Measurements from ENCODE around the gene HERC2.
"Not testable (repeated sequence)": the region's sequence is repeated elsewhere in the genome, so short reads cannot be mapped to it uniquely, and the experiment has no call there.

Gene HERC2, protein sequence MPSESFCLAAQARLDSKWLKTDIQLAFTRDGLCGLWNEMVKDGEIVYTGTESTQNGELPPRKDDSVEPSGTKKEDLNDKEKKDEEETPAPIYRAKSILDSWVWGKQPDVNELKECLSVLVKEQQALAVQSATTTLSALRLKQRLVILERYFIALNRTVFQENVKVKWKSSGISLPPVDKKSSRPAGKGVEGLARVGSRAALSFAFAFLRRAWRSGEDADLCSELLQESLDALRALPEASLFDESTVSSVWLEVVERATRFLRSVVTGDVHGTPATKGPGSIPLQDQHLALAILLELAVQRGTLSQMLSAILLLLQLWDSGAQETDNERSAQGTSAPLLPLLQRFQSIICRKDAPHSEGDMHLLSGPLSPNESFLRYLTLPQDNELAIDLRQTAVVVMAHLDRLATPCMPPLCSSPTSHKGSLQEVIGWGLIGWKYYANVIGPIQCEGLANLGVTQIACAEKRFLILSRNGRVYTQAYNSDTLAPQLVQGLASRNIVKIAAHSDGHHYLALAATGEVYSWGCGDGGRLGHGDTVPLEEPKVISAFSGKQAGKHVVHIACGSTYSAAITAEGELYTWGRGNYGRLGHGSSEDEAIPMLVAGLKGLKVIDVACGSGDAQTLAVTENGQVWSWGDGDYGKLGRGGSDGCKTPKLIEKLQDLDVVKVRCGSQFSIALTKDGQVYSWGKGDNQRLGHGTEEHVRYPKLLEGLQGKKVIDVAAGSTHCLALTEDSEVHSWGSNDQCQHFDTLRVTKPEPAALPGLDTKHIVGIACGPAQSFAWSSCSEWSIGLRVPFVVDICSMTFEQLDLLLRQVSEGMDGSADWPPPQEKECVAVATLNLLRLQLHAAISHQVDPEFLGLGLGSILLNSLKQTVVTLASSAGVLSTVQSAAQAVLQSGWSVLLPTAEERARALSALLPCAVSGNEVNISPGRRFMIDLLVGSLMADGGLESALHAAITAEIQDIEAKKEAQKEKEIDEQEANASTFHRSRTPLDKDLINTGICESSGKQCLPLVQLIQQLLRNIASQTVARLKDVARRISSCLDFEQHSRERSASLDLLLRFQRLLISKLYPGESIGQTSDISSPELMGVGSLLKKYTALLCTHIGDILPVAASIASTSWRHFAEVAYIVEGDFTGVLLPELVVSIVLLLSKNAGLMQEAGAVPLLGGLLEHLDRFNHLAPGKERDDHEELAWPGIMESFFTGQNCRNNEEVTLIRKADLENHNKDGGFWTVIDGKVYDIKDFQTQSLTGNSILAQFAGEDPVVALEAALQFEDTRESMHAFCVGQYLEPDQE (N-terminal part only)

DNA sequence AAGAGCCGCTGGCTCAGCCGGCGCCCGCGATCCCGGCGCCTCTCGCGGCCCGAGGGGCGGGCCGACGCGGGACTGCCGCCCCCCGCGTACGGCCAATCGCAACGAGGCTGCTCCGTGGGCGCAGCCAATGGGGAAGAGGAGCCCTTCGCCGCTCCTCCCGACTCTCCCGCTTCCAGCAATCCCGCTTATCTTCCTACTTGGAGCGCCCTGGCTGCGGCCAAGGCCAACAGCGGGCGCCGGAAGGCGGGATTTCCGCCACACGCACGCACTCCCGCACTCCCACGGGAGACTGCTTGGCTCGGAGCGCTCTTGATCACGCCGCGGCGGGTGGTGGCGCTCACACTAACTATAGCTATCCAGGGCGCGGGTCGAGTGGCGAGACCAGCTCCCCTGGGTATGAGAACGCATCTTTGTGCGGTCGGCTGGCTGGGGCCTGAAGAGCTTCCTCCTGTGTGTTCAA is at the start of gene HERC2:
HERC2 (minus strand) TSS at position 51 of the 460 bp plus-strand sequence. CDS start 746 bp downstream, outside the sequence.
- not testable (repeated sequence) for H3K9me3 Mint-ChIP-seq; ATAC-seq; H3K4me1 Mint-ChIP-seq; H3K36me3 Mint-ChIP-seq; DNase-seq (ENCODE audit: low spot score in 2 of 2)
- H3K27ac Mint-ChIP-seq, result peak within 1 kb of the TSS; percentile 89
- H3K4me3 Mint-ChIP-seq, result peak within 1 kb of the TSS; percentile 89

DNA sequence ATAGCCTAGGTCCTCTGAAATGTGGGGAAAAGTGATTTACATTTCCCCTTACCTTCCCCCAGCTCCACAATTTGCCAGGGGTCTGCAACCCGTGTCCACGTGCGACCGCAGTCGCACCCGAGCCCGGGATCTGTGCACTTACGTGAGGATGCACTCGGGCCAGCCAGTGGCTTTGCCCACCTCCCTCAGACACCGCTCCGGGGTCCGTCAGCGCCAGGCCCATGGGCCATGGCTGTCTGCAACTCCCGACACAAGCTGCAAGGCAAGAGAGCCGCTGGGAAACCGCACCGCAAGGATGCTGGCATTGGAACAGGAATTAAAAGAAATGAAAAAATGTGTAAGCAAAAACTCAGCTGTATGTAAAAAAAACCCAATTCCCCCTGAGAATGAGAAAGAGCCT is 43.5 kb upstream of the HERC2 start:
- not testable (repeated sequence) for H3K4me1 Mint-ChIP-seq; H3K36me3 Mint-ChIP-seq; DNase-seq (ENCODE audit: low spot score in 2 of 2); ATAC-seq; H3K9me3 Mint-ChIP-seq; H3K27ac Mint-ChIP-seq; H3K4me3 Mint-ChIP-seq

DNA sequence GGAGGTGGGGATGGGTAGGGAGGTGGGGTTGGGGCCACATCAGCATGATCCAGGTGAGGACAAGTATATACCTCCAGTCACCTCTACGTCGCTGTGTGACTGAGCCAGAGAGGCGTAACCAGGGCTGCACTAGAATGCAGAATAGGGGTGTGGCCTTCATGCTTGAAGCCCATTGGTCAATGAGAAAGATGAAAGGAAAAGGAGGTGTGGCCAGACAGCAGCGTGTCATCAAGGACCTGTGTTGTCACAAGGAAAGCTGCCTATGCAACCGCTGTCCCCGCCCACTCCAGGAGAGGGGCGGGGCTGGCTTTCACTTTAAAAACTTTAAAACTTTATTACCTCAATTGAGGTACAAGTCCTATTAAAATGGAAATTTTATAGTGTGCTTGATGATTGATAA is 36.0 kb upstream of the HERC2 start, which contains the start of gene GOLGA6L24:
GOLGA6L24 (minus strand) TSS at position 101 of the 400 bp plus-strand sequence; CDS start at position 40, 61 bp downstream.
- H3K27ac Mint-ChIP-seq; H3K36me3 Mint-ChIP-seq; ATAC-seq; H3K9me3 Mint-ChIP-seq; H3K4me1 Mint-ChIP-seq; H3K4me3 Mint-ChIP-seq; DNase-seq (ENCODE audit: low spot score in 2 of 2): not testable (repeated sequence)

DNA sequence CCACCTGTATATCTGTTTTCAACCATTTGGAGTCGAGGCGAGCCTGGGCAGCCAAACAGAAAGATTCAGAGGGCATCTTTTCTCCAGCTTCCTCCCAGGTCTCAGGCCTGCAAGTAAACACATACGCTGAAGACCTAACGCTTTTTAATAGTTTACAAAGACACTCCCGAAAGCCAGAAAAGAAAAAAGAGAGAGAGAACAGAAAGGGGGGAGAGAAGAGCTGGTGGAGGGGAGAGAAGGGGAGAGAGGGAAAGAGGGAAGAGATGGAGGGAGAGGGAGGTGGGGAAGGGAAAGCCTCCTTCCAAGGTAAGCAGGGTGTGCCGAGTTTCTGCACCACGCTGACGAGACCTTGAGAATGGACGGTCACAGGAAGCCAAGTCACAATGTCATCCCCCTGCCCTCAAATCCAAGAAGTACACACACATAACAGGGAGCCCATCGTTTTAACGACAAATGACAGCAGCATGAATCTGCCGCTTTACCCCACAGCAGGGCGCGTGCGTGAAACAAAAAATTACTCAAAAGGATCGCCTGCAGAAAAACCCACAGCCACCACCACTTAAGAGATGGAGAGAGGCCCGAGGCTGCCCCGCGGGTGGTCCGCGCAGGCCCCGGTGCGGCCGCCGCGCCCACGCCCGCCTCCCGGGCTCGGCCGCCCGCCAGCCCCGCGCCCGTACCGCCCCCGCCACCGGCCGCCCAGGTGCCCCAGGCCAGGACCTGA is 461 bp downstream of the HERC2 start:
- peak; percentile 4 to 66 for DNase-seq (ENCODE audit: low spot score in 2 of 2)

DNA sequence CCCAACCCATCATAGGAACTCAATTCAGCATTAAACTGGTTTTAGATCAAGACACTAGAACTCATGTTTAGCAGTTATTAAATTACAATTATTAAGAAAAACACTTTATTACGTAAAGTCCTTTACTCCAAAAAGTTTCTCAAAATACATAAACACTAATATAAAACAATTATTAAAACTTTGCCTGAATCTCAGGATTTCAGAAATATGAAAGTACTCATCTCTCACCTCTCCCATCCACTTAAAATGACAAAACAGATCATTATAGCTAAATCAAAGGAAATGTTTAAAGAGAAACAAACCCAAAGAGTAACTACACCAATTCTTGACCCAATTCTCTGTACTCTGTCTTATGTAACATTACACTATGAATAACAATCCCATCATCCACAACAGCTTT is 2.3 kb downstream of the HERC2 start:
- not testable (repeated sequence) for H3K9me3 Mint-ChIP-seq; H3K27ac Mint-ChIP-seq; DNase-seq (ENCODE audit: low spot score in 2 of 2)

More for the DNA sequence above, 461 bp downstream of the HERC2 start:
- Mint-ChIP-seq H3K36me3 (peaks cover 13% of the 10 kb centered on the region), H3K27ac (peak overlapping the region; percentile 89), H3K4me3 (peak overlapping the region; percentile 89)
- not testable (repeated sequence) for ATAC-seq, H3K9me3 Mint-ChIP-seq, H3K4me1 Mint-ChIP-seq

DNA sequence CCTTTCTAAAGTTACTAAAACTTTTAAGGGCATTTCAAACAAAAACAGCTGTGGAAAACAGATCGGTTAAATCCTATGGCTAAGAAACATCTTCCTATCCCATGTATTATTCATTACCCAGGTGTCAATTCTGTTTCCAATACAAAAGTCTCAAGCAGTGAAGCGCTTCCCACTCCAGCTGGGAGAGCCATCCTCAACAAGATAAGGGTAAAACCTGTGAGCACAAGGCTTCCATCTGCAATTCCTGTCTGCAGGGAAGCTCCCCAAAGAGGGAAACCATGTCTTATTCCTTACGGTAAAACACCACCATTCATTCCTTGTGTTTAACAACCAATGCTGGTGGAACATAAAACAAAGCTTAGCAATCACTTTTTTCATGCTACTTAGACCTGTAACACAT is 3.2 kb downstream of the HERC2 start:
- ATAC-seq; H3K9me3 Mint-ChIP-seq; DNase-seq (ENCODE audit: low spot score in 2 of 2); H3K4me1 Mint-ChIP-seq; H3K27ac Mint-ChIP-seq; H3K4me3 Mint-ChIP-seq: not testable (repeated sequence)
- peaks cover 27% of the 10 kb centered on the region for H3K36me3 Mint-ChIP-seq

More for the DNA sequence above, 2.3 kb downstream of the HERC2 start:
- H3K4me3 Mint-ChIP-seq, ATAC-seq, H3K4me1 Mint-ChIP-seq: not testable (repeated sequence)
- H3K36me3 Mint-ChIP-seq, result peaks cover 22% of the 10 kb centered on the region

DNA sequence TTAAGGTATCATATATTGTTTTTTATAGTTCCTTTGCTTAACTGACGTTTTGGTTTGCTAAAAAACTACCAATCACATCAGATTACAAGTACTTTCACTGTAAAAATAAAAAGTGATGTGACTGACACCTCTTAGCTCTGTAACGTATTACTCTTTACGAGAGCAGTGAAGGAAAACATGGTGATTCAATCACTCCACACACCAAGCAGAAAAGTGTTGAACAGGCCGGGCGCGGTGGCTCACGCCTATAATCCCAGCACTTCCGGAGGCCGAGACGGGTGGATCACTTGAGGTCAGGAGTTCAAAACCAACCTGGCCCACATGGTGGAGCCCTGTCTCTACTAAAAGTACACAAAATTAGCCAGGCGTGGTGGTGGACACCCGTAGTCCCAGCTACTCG is 3.9 kb downstream of the HERC2 start:
- H3K4me3 Mint-ChIP-seq; H3K27ac Mint-ChIP-seq; ATAC-seq; H3K4me1 Mint-ChIP-seq; DNase-seq (ENCODE audit: low spot score in 2 of 2); H3K9me3 Mint-ChIP-seq: not testable (repeated sequence)
- peaks cover 32% of the 10 kb centered on the region for H3K36me3 Mint-ChIP-seq

DNA sequence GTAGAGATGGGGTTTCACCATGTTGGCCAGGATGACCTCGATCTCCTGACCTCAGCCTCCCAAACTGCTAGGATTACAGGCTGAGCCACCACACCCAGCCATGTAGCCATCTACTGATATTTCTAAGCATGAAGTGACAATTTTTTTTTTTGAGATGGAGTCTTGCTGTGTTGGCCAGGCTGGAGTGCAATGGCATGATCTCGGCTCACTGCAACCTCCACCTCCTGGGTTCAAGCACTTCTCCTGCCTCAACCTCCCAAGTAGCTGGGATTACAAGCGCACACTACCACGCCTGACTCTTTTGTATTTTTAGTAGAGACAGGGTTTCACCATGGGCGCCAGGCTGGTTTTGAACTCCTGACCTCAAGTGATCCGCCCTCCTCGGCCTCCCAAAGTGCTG is 5.0 kb downstream of the HERC2 start:
- not testable (repeated sequence) for H3K4me1 Mint-ChIP-seq; H3K27ac Mint-ChIP-seq; DNase-seq (ENCODE audit: low spot score in 2 of 2); H3K4me3 Mint-ChIP-seq; H3K9me3 Mint-ChIP-seq; ATAC-seq
- H3K36me3 Mint-ChIP-seq, result peaks cover 32% of the 10 kb centered on the region

DNA sequence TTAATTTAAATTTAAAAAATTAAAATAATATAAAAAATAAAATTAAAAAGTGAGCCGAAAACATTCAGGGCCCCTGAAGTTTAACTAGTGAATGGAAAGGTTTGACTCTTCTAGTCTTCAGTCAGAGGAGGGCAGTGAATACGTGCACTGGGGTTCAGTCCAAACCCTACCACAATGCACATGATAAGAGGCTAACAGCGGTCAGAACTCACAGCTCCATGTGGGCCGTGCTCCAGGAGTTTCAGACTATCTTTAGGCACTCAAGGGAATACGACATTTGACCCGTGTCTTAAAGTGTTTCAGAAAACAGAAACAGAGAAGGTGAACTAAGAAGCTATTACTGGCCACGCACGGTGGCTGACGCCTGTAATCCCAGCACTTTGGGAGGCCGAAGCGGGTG is 11.5 kb downstream of the HERC2 start:
- not testable (repeated sequence) for H3K27ac Mint-ChIP-seq; H3K9me3 Mint-ChIP-seq; H3K4me1 Mint-ChIP-seq; DNase-seq (ENCODE audit: low spot score in 2 of 2); H3K4me3 Mint-ChIP-seq; ATAC-seq
- H3K36me3 Mint-ChIP-seq, result peaks cover 21% of the 10 kb centered on the region

DNA sequence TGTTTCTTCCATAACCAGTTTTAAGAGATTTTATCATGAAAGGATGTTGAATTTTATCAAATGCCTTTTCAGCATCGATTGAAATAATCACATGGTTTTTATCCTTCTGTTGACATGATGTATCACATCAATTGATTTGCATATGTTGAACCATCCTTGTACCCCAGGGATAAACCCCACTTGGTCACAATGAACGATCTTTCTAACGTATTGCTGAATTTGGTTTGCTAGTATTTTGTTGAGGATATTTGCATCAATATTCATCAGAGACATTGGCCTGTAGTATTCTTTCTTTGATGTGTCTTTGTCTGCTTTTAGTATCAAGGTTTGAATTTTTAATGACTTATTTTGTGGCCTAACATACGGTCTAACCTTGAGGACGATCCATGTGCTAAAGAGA is 13.3 kb downstream of the HERC2 start:
- not testable (repeated sequence) for DNase-seq (ENCODE audit: low spot score in 2 of 2); H3K4me3 Mint-ChIP-seq; ATAC-seq; H3K9me3 Mint-ChIP-seq; H3K4me1 Mint-ChIP-seq; H3K27ac Mint-ChIP-seq
- H3K36me3 Mint-ChIP-seq, result peaks cover 15% of the 10 kb centered on the region

DNA sequence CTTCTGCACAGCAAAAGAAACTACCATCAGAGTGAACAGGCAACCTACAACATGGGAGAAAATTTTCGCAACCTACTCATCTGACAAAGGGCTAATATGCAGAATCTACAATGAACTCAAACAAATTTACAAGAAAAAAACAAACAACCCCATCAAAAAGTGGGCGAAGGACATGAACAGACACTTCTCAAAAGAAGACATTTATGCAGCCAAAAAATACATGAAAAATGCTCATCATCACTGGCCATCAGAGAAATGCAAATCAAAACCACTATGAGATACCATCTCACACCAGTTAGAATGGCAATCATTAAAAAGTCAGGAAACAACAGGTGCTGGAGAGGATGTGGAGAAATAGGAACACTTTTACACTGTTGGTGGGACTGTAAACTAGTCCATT is 16.3 kb downstream of the HERC2 start:
- not testable (repeated sequence) for H3K27ac Mint-ChIP-seq; H3K4me3 Mint-ChIP-seq; H3K4me1 Mint-ChIP-seq; H3K36me3 Mint-ChIP-seq; ATAC-seq; DNase-seq (ENCODE audit: low spot score in 2 of 2); H3K9me3 Mint-ChIP-seq

DNA sequence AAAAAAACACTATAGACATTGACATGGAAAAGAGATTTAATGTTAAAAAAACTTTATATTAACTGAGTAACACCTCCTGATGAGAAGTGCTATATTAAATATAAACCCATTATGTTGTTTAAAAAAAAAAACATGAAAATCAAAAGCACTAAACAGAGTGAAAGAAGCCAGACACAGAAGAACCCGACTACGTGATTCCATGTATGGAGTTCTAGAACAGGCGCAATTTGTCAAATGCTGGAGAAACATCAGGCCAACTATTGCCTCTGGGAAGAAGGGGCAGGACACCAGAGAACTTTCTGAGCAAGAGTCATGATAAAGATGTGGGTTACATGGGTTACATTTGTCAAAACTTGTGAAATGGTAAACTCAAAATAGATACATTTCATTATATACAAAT is 24.5 kb downstream of the HERC2 start:
- not testable (repeated sequence) for H3K9me3 Mint-ChIP-seq; DNase-seq (ENCODE audit: low spot score in 2 of 2); H3K27ac Mint-ChIP-seq; H3K4me1 Mint-ChIP-seq; H3K4me3 Mint-ChIP-seq; ATAC-seq
- peaks cover 11% of the 10 kb centered on the region for H3K36me3 Mint-ChIP-seq

DNA sequence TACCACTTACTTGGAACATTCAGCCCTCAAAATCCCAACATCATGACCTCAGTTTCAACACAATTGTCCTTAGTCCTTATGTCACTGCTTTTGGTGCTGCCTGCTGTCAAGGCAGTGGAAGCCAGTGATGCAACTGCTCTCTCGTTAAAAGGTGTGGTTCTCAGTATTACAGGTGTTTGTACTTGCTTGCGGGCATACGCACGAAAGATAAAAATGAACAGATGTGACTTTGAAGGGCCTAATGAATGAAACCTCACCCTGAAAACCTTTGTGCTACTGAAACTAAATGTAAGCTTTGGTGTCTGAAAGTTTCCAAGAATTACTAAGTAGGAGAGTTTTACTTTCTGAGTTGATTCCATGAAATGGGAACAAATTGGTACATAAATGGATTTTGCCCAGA is 25.2 kb downstream of the HERC2 start:
- H3K4me3 Mint-ChIP-seq; H3K9me3 Mint-ChIP-seq; H3K4me1 Mint-ChIP-seq; DNase-seq (ENCODE audit: low spot score in 2 of 2); ATAC-seq; H3K27ac Mint-ChIP-seq: not testable (repeated sequence)
- H3K36me3 Mint-ChIP-seq, result peaks cover 17% of the 10 kb centered on the region

DNA sequence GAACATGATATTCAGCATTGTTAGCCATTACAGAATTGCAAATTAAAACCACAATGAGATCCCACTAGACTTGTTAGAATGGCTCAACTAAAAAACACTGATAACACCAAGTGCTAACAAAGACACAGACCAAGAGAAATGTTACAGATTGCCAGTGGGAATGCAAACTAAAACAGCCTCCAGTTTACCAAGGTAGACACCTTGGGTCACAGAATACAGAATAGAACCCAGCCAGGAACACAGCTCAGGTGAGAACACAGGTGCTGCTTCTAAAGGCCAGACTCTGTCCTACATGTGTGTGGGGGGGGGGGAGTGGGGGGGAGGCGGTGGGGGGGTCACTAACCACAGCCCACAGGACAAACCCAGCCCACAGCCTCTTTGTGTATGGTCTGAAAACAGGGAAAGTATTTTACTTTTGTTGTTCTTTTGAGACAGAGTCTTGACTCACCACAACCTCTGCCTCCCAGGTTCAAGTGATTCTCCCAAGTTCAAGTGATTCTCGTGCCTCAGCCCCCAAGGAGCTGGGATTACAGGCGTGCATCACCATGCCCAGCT is 26.9 kb downstream of the HERC2 start:
- not testable (repeated sequence) for DNase-seq (ENCODE audit: low spot score in 2 of 2); H3K4me1 Mint-ChIP-seq; ATAC-seq; H3K9me3 Mint-ChIP-seq; H3K27ac Mint-ChIP-seq; H3K4me3 Mint-ChIP-seq
- H3K36me3 Mint-ChIP-seq, result peaks cover 34% of the 10 kb centered on the region
